Mammary epithelial cell (primary cell): Measurements from ENCODE around the gene CDKN3.

ENCODE experiments used
- EZH2 ChIP-seq: IDR thresholded peaks from 2 replicates; pipeline ENCODE4 v1.6.1; 2012; ENCODE audit warnings: low read length, inconsistent platforms, borderline replicate concordance
- TF ChIP-seq, protein P1 (sequence below), 2 donors: IDR thresholded peaks in 1 of 2; conservative IDR thresholded peaks in 1 of 2; 2 replicates each; pipeline ENCODE4 v1.5.1; 2011 to 2012; ENCODE audit warnings: inconsistent platforms in 2 of 2, low read length in 2 of 2, mild to moderate bottlenecking in 2 of 2, control low read depth in 1 of 2, low read depth in 1 of 2; ENCODE audit not compliant: insufficient read depth in 1 of 2; ENCODE audit errors: extremely low read depth in 1 of 2

DNA sequence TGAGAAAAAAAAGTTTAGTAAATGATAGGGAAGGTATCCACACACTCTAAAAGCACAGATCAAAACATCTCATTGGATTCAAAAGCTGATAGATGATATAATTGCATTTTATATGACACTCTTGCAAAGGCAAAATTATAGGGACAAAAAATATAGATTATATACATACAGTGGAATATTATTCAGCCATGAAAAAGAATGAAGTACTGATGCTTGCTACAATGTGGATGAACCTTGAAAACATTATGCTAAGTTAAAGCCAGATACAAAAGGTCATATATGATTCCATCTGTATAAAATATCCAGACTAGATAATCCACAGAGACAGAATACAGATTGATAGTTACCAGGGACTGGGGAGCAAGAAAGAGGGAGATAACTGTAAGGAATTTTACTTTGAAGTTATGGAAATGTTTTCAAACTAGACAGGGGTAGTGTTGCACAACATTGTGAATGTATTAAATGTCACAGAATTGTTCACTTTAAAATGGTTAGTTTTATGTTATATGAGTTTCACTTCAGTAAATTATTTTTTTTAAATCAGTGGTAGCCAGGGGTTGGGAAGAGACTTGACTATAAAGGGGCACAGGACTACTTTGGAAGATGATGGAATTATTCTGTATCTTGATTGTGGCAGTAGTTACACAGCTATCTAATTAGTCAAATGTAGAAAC lies 41.7 kb upstream of the CDKN3 start:
- TF ChIP-seq EZH2 = no peak
- TF ChIP-seq, protein P1, sequence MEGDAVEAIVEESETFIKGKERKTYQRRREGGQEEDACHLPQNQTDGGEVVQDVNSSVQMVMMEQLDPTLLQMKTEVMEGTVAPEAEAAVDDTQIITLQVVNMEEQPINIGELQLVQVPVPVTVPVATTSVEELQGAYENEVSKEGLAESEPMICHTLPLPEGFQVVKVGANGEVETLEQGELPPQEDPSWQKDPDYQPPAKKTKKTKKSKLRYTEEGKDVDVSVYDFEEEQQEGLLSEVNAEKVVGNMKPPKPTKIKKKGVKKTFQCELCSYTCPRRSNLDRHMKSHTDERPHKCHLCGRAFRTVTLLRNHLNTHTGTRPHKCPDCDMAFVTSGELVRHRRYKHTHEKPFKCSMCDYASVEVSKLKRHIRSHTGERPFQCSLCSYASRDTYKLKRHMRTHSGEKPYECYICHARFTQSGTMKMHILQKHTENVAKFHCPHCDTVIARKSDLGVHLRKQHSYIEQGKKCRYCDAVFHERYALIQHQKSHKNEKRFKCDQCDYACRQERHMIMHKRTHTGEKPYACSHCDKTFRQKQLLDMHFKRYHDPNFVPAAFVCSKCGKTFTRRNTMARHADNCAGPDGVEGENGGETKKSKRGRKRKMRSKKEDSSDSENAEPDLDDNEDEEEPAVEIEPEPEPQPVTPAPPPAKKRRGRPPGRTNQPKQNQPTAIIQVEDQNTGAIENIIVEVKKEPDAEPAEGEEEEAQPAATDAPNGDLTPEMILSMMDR (conservative IDR thresholded peaks at IDR 0.05 in 1 of 2, IDR thresholded peaks at IDR 0.05 in 1 of 2; ENCODE audit: extremely low read depth in 1 of 2, insufficient read depth in 1 of 2, low read depth in 1 of 2, low read length in 2 of 2) = no peak
